Measurements from ENCODE around the gene WDR7.

WDR7 gene

GRCh38 chr18:57014772-57015413 is 363.7 kb downstream of the WDR7 start:
- H3K4me2 ChIP-seq (ENCODE audit: low read length, poor library complexity, severe bottlenecking): no peak overlapping the region
- H3K27ac ChIP-seq (ENCODE audit: low read length, poor library complexity, severe bottlenecking): no peak overlapping the region
- H4K8ac ChIP-seq (ENCODE audit: low read length): no peak overlapping the region
- no peak overlapping the region for H2AK5ac ChIP-seq (ENCODE audit: low read length, severe bottlenecking)
- no peak overlapping the region for H3K4me3 ChIP-seq (ENCODE audit: insufficient read depth in 1 of 2, low read depth in 1 of 2, low read length in 2 of 2)
- 66% methylated on average over 4 of the region's 4 CpGs for WGBS
- DNase-seq: no peak
- H3K4ac ChIP-seq (ENCODE audit: low read depth in 1 of 2, low read length in 2 of 2): no peak overlapping the region
- H3K14ac ChIP-seq (ENCODE audit: low read length in 2 of 2): no peak overlapping the region
- no peak overlapping the region for H4K91ac ChIP-seq (ENCODE audit: low read length)
- H3K23ac ChIP-seq (ENCODE audit: low read length in 2 of 2): no peak overlapping the region
- H3K4me1 ChIP-seq (ENCODE audit: control insufficient read depth, insufficient read depth, low read depth, low read length): peaks cover 7% of the 10 kb centered on the region
- H3K9me3 ChIP-seq (ENCODE audit: control insufficient read depth, low read length): no peaks in the 10 kb centered on the region
- H3K9ac ChIP-seq (ENCODE audit: low read length): no peak overlapping the region
- H2BK120ac ChIP-seq (ENCODE audit: low read depth, low read length): no peak overlapping the region
- H3K79me1 ChIP-seq (replicated peaks; ENCODE audit: low read length, poor library complexity, severe bottlenecking): no peaks in the 10 kb centered on the region
- no peak overlapping the region for H2BK12ac ChIP-seq (ENCODE audit: low read length in 2 of 2)
- H2AFZ ChIP-seq (ENCODE audit: low read depth, low read length): no peak overlapping the region
- no peak overlapping the region for H2BK5ac ChIP-seq (ENCODE audit: low read depth, low read length, poor library complexity, severe bottlenecking)
- no peaks in the 10 kb centered on the region for H3K36me3 ChIP-seq (ENCODE audit: control insufficient read depth in 1 of 2, insufficient read depth in 2 of 2, low read depth in 1 of 2, low read length in 2 of 2)
- no peak overlapping the region for H3K18ac ChIP-seq (ENCODE audit: low read depth in 1 of 2, low read length in 2 of 2)
- no peaks in the 10 kb centered on the region for H3K27me3 ChIP-seq (ENCODE audit: control insufficient read depth in 1 of 2, insufficient read depth in 1 of 2, low read length in 2 of 2)
- no peak overlapping the region for H2BK15ac ChIP-seq (ENCODE audit: low read depth, poor library complexity, severe bottlenecking)

DNA sequence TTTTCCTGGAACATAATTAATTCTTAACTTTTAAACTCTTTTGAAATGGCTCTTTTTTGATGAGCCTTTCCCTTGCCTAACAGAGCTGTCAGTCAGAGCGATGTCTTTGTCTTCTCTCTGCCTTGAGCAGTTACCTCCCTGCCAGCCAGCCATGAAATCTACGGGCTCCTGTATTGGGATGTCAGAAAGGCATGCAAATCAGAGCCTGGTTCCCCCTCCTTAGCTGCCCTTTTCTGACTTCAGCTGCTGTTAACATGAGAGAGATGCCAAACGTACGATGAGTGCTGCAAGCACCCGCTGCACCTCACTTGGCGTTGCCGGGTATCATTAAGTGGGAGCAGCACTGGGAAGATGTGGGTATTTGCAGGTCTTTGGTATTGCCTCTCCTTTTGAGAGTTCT is 364.3 kb downstream of the WDR7 start:
- Histone ChIP-seq H4K8ac (ENCODE audit: low read length) (no peak overlapping the region), H3K14ac (ENCODE audit: low read length in 2 of 2) (no peak overlapping the region), H3K79me1 (replicated peaks; ENCODE audit: low read length, poor library complexity, severe bottlenecking) (no peaks in the 10 kb centered on the region), H3K4me2 (ENCODE audit: low read length, poor library complexity, severe bottlenecking) (no peak overlapping the region), H3K9ac (ENCODE audit: low read length) (no peak overlapping the region), H4K91ac (ENCODE audit: low read length) (no peak overlapping the region), H3K27me3 (ENCODE audit: control insufficient read depth in 1 of 2, insufficient read depth in 1 of 2, low read length in 2 of 2) (no peaks in the 10 kb centered on the region), H3K4ac (ENCODE audit: low read depth in 1 of 2, low read length in 2 of 2) (no peak overlapping the region), H3K36me3 (ENCODE audit: control insufficient read depth in 1 of 2, insufficient read depth in 2 of 2, low read depth in 1 of 2, low read length in 2 of 2) (peaks cover 0 to under 1% of the 10 kb centered on the region in 2 experiments), H3K27ac (ENCODE audit: low read length, poor library complexity, severe bottlenecking) (no peak overlapping the region), H2BK120ac (ENCODE audit: low read depth, low read length) (no peak overlapping the region), H3K4me3 (ENCODE audit: insufficient read depth in 1 of 2, low read depth in 1 of 2, low read length in 2 of 2) (no peak overlapping the region), H2AK5ac (ENCODE audit: low read length, severe bottlenecking) (peak overlapping the region; percentile 53), H2AFZ (ENCODE audit: low read depth, low read length) (no peak overlapping the region), H3K18ac (ENCODE audit: low read depth in 1 of 2, low read length in 2 of 2) (no peak overlapping the region), H2BK12ac (ENCODE audit: low read length in 2 of 2) (no peak overlapping the region), H2BK15ac (ENCODE audit: low read depth, poor library complexity, severe bottlenecking) (no peak overlapping the region), H3K4me1 (ENCODE audit: control insufficient read depth, insufficient read depth, low read depth, low read length) (peaks cover 7% of the 10 kb centered on the region), H2BK5ac (ENCODE audit: low read depth, low read length, poor library complexity, severe bottlenecking) (no peak overlapping the region), H3K9me3 (ENCODE audit: control insufficient read depth, low read length) (no peaks in the 10 kb centered on the region), H3K23ac (ENCODE audit: low read length in 2 of 2) (no peak overlapping the region)
- 98% methylated on average over 6 of the region's 7 CpGs for WGBS
- DNase-seq: no peak

DNA sequence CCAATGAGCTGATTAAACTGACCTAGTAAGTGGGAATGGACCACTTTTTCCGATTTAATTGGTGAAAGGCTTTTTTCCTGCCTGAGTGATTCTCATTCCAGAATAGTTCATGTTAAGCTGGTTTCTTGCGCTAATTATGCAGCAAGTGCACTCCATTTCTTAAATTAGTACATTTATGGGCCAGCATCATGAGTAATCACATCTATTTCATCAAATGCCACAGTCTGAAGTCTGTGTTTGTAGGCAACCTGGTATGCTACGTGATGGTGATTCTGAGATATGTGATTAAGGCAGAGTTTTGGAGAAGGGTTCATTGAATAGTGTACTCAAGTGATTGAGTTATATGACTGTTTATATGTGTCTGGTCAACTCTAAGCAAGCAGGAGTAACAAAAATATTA is 367.7 kb downstream of the WDR7 start:
- Histone ChIP-seq H4K8ac (ENCODE audit: low read length) (no peak overlapping the region), H3K4me2 (ENCODE audit: low read length, poor library complexity, severe bottlenecking) (no peak overlapping the region), H3K4me1 (ENCODE audit: control insufficient read depth, insufficient read depth, low read depth, low read length) (peaks cover 9% of the 10 kb centered on the region), H2BK120ac (ENCODE audit: low read depth, low read length) (no peak overlapping the region), H3K23ac (ENCODE audit: low read length in 2 of 2) (no peak overlapping the region), H3K4me3 (ENCODE audit: insufficient read depth in 1 of 2, low read depth in 1 of 2, low read length in 2 of 2) (no peak overlapping the region), H3K14ac (ENCODE audit: low read length in 2 of 2) (no peak overlapping the region), H3K79me1 (replicated peaks; ENCODE audit: low read length, poor library complexity, severe bottlenecking) (no peaks in the 10 kb centered on the region), H2BK12ac (ENCODE audit: low read length in 2 of 2) (no peak overlapping the region), H3K18ac (ENCODE audit: low read depth in 1 of 2, low read length in 2 of 2) (no peak overlapping the region), H3K27me3 (ENCODE audit: control insufficient read depth in 1 of 2, insufficient read depth in 1 of 2, low read length in 2 of 2) (no peaks in the 10 kb centered on the region), H3K9me3 (ENCODE audit: control insufficient read depth, low read length) (no peaks in the 10 kb centered on the region), H4K91ac (ENCODE audit: low read length) (no peak overlapping the region), H3K9ac (ENCODE audit: low read length) (no peak overlapping the region), H2BK5ac (ENCODE audit: low read depth, low read length, poor library complexity, severe bottlenecking) (no peak overlapping the region), H3K36me3 (ENCODE audit: control insufficient read depth in 1 of 2, insufficient read depth in 2 of 2, low read depth in 1 of 2, low read length in 2 of 2) (peaks cover 5 to 13% of the 10 kb centered on the region in 2 experiments), H3K4ac (ENCODE audit: low read depth in 1 of 2, low read length in 2 of 2) (no peak overlapping the region), H2AK5ac (ENCODE audit: low read length, severe bottlenecking) (no peak overlapping the region), H2BK15ac (ENCODE audit: low read depth, poor library complexity, severe bottlenecking) (no peak overlapping the region), H3K27ac (ENCODE audit: low read length, poor library complexity, severe bottlenecking) (no peak overlapping the region), H2AFZ (ENCODE audit: low read depth, low read length) (no peak overlapping the region)
- 98% methylated on average over 3 of the region's 3 CpGs for WGBS
- DNase-seq: no peak

DNA sequence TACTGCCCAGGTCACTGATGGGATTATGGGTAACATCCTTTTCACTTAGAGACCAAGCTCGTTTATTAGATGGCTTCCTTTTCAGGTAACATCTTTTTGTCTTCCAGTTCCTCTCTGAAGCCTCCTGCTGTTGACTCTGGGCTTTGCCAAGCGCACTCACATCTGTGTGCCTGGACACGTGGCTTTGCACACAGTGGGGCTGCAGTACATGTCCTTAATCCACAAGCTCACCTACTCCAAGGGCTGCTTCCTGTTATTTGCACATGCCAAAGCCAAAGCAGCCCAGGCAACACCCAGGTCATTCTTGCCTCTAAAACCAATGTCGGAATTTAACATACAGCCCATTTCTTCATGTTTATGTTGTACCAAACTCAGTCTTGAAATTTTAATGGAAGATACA is 371.6 kb downstream of the WDR7 start:
- Histone ChIP-seq H3K18ac (ENCODE audit: low read depth in 1 of 2, low read length in 2 of 2) (no peak overlapping the region), H3K4me2 (ENCODE audit: low read length, poor library complexity, severe bottlenecking) (no peak overlapping the region), H3K4ac (ENCODE audit: low read depth in 1 of 2, low read length in 2 of 2) (no peak overlapping the region), H3K4me3 (ENCODE audit: insufficient read depth in 1 of 2, low read depth in 1 of 2, low read length in 2 of 2) (no peak overlapping the region), H3K14ac (ENCODE audit: low read length in 2 of 2) (no peak overlapping the region), H2BK12ac (ENCODE audit: low read length in 2 of 2) (no peak overlapping the region), H4K91ac (ENCODE audit: low read length) (no peak overlapping the region), H4K8ac (ENCODE audit: low read length) (no peak overlapping the region), H3K79me1 (replicated peaks; ENCODE audit: low read length, poor library complexity, severe bottlenecking) (no peaks in the 10 kb centered on the region), H3K27ac (ENCODE audit: low read length, poor library complexity, severe bottlenecking) (no peak overlapping the region), H3K9me3 (ENCODE audit: control insufficient read depth, low read length) (no peaks in the 10 kb centered on the region), H3K27me3 (ENCODE audit: control insufficient read depth in 1 of 2, insufficient read depth in 1 of 2, low read length in 2 of 2) (no peaks in the 10 kb centered on the region), H2BK5ac (ENCODE audit: low read depth, low read length, poor library complexity, severe bottlenecking) (no peak overlapping the region), H3K23ac (ENCODE audit: low read length in 2 of 2) (no peak overlapping the region), H2AK5ac (ENCODE audit: low read length, severe bottlenecking) (no peak overlapping the region), H3K9ac (ENCODE audit: low read length) (no peak overlapping the region), H2BK120ac (ENCODE audit: low read depth, low read length) (no peak overlapping the region), H3K4me1 (ENCODE audit: control insufficient read depth, insufficient read depth, low read depth, low read length) (peaks cover 6% of the 10 kb centered on the region), H2AFZ (ENCODE audit: low read depth, low read length) (no peak overlapping the region), H3K36me3 (ENCODE audit: control insufficient read depth in 1 of 2, insufficient read depth in 2 of 2, low read depth in 1 of 2, low read length in 2 of 2) (peaks cover 12 to 22% of the 10 kb centered on the region in 2 experiments), H2BK15ac (ENCODE audit: low read depth, poor library complexity, severe bottlenecking) (no peak overlapping the region)
- WGBS: 71% methylated on average over 4 of the region's 4 CpGs
- DNase-seq: no peak

All from mesenchymal stem cell (in vitro differentiated cells and primary cell).